Measurements from ENCODE around the gene ZP1. TPM values are rescaled to one million over a fixed set of nuclear protein-coding genes. Genes with fewer than 3 reads are reported as not detected.

ZP1 gene
- total and polyA plus RNA-seq, 10 of the 15 experiments (the other 5 are each of a cell fraction or from before 2014, with no cell fraction given) = not detected

DNA sequence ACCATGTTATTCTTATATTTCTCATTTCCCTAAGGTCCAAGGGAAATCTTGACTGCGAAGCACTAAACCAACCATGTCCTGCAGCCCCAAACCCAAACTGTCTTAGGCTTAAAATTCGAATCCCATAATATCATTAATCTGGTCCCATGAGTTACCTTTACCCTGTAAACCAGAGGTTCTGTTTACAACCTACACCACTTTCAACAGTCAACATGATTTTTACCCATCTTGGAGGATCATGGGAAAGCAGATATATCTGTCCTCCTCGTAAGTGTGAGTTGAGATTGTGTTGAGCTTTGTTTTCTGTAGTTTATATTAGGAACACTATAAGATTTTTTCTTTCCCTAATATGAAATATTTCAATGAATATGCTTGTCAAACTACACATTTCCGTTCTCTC is 32.6 kb downstream of the ZP1 start:
- TF ChIP-seq MXI1 (IDR thresholded peaks at IDR 0.05; ENCODE audit: low read depth, low read length) (no peak), ZNF274 (IDR thresholded peaks at IDR 0.05; ENCODE audit: insufficient read depth, insufficient read length) (no peak), MEF2A (IDR thresholded peaks at IDR 0.05; ENCODE audit: insufficient read depth, low read depth, low read length) (no peak), GATAD2B (conservative IDR thresholded peaks at IDR 0.05; ENCODE audit: low read depth) (no peak), IKZF1 (conservative IDR thresholded peaks at IDR 0.05) (no peak), RFX5 (IDR thresholded peaks at IDR 0.05; ENCODE audit: low read depth, low read length) (no peak), ZSCAN29 (IDR thresholded peaks at IDR 0.05) (no peak), TCF12 (IDR thresholded peaks at IDR 0.05; ENCODE audit: low read depth, low read length) (no peak), GABPA (IDR thresholded peaks at IDR 0.05; ENCODE audit: low read depth) (no peak)
- TF ChIP-seq, protein P1, sequence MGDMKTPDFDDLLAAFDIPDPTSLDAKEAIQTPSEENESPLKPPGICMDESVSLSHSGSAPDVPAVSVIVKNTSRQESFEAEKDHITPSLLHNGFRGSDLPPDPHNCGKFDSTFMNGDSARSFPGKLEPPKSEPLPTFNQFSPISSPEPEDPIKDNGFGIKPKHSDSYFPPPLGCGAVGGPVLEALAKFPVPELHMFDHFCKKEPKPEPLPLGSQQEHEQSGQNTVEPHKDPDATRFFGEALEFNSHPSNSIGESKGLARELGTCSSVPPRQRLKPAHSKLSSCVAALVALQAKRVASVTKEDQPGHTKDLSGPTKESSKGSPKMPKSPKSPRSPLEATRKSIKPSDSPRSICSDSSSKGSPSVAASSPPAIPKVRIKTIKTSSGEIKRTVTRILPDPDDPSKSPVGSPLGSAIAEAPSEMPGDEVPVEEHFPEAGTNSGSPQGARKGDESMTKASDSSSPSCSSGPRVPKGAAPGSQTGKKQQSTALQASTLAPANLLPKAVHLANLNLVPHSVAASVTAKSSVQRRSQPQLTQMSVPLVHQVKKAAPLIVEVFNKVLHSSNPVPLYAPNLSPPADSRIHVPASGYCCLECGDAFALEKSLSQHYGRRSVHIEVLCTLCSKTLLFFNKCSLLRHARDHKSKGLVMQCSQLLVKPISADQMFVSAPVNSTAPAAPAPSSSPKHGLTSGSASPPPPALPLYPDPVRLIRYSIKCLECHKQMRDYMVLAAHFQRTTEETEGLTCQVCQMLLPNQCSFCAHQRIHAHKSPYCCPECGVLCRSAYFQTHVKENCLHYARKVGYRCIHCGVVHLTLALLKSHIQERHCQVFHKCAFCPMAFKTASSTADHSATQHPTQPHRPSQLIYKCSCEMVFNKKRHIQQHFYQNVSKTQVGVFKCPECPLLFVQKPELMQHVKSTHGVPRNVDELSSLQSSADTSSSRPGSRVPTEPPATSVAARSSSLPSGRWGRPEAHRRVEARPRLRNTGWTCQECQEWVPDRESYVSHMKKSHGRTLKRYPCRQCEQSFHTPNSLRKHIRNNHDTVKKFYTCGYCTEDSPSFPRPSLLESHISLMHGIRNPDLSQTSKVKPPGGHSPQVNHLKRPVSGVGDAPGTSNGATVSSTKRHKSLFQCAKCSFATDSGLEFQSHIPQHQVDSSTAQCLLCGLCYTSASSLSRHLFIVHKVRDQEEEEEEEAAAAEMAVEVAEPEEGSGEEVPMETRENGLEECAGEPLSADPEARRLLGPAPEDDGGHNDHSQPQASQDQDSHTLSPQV (IDR thresholded peaks at IDR 0.05) = no peak
- TF ChIP-seq, protein P2, sequence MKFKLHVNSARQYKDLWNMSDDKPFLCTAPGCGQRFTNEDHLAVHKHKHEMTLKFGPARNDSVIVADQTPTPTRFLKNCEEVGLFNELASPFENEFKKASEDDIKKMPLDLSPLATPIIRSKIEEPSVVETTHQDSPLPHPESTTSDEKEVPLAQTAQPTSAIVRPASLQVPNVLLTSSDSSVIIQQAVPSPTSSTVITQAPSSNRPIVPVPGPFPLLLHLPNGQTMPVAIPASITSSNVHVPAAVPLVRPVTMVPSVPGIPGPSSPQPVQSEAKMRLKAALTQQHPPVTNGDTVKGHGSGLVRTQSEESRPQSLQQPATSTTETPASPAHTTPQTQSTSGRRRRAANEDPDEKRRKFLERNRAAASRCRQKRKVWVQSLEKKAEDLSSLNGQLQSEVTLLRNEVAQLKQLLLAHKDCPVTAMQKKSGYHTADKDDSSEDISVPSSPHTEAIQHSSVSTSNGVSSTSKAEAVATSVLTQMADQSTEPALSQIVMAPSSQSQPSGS (IDR thresholded peaks at IDR 0.05; ENCODE audit: low read length) = no peak
- no peak for FAIRE-seq
- H3K4me3 ChIP-seq = no peak overlapping the region
- intact Hi-C loops (cut with micrococcal nuclease; ENCODE audit: unreplicated experiment) = loop anchor here (1.0 to 5.0 kb wide), 4 partner anchors 55 to 198 kb away; no protein-coding TSS in a partner anchor
- H3K9me3 ChIP-seq (replicated peaks; ENCODE audit: control insufficient read depth, insufficient read depth, low read length) = no peaks in the 10 kb centered on the region
- no peak overlapping the region for H3K9ac ChIP-seq (ENCODE audit: control insufficient read depth, insufficient read depth, low read length)
- SMC1A ChIA-PET (ENCODE audit: uncharacterized antibody, unreplicated experiment) = interaction anchor here (0.6 to 8.0 kb wide), 15 partner anchors 9 to 267 kb away, joined by 3 to 57 read pairs (median 4); partner anchors contain the start of gene TMEM109
- no peak overlapping the region for H3K4me2 ChIP-seq (ENCODE audit: control insufficient read depth, insufficient read depth)
- H3K27me3 ChIP-seq (replicated peaks in 1 of 2; ENCODE audit: control insufficient read depth in 2 of 2, insufficient read depth in 2 of 2, low read length in 1 of 2) = no peaks in the 10 kb centered on the region
- BruUV-seq (replicated peaks) = no TSS peak
- H3K36me3 ChIP-seq (ENCODE audit: control insufficient read depth in 2 of 2, insufficient read depth in 2 of 2, low read length in 1 of 2) = peaks cover 28 to 50% of the 10 kb centered on the region in 2 experiments
- WGBS (ENCODE audit: insufficient coverage, insufficient replicate concordance, low lambda C conversion rate, missing lambda C conversion rate) = 28% methylated on average over 4 of the region's 4 CpGs
- RAD21 ChIA-PET (ENCODE audit: unreplicated experiment) = interaction anchor here (1.1 to 2.6 kb wide), 7 partner anchors 13 to 229 kb away, joined by 3 to 12 read pairs (median 4); partner anchors contain the start of gene TMEM109
- no peak overlapping the region for H2AFZ ChIP-seq (ENCODE audit: control insufficient read depth, low read depth, low read length)
- in situ Hi-C loops (cut with MboI) = loop anchor here (5.0 kb wide), 1 partner anchor 63 kb away; no protein-coding TSS in a partner anchor
- peaks cover 4% of the 10 kb centered on the region for H3K4me1 ChIP-seq (ENCODE audit: control insufficient read depth, insufficient read depth, low read length)
- POLR2A ChIA-PET = no interaction called here
- ATAC-seq = no peak
- no peak for DNase-seq (ENCODE audit: low read depth, low spot score)
- H3K79me2 ChIP-seq (ENCODE audit: control insufficient read depth, insufficient read depth, low read length) = peaks cover 21% of the 10 kb centered on the region
- no peak overlapping the region for H3K27ac ChIP-seq (ENCODE audit: control insufficient read depth, insufficient read depth)
- CTCF ChIA-PET = interaction anchor here (0.6 to 11.5 kb wide), 32 partner anchors 8 to 535 kb away, joined by 3 to 135 read pairs (median 6); partner anchors contain the start of genes PTGDR2 and TMEM109
- peaks cover 10% of the 10 kb centered on the region for H4K20me1 ChIP-seq (ENCODE audit: control insufficient read depth, insufficient read depth)
